HEK293 (cell line): ENCODE results near the gene SLC39A3.

Experiments
- BCL11B ChIP-seq: fragments of 450-650 bp; formaldehyde crosslinking; IDR thresholded peaks from 2 replicates; pipeline ENCODE4 v1.5.1; 2016; ENCODE audit warnings: low read depth, missing biosample characterization, missing genetic modification characterization
- GLI2 ChIP-seq: fragments of 450-650 bp; formaldehyde crosslinking; IDR thresholded peaks from 2 replicates; pipeline ENCODE4; 2017; ENCODE audit warnings: missing biosample characterization, missing genetic modification characterization, low read depth, borderline replicate concordance
- KLF8 ChIP-seq: fragments of 450-650 bp; formaldehyde crosslinking; IDR thresholded peaks from 2 replicates; pipeline ENCODE4 v1.5.1; 2016; ENCODE audit warnings: missing biosample characterization, missing genetic modification characterization
- KLF9 ChIP-seq: fragments of 450-650 bp; formaldehyde crosslinking; IDR thresholded peaks from 2 replicates; pipeline ENCODE4 v1.5.1; 2016; ENCODE audit warnings: missing biosample characterization, missing genetic modification characterization, low read depth
- REPIN1 ChIP-seq: fragments of 450-650 bp; formaldehyde crosslinking; IDR thresholded peaks from 2 replicates; pipeline ENCODE4 v1.5.1; 2017; ENCODE audit warnings: missing biosample characterization, missing genetic modification characterization, low read depth
- SCRT2 ChIP-seq: fragments of 450-650 bp; formaldehyde crosslinking; IDR thresholded peaks from 2 replicates; pipeline ENCODE4 v1.5.1; 2016; ENCODE audit warnings: missing biosample characterization, missing genetic modification characterization
- ZBTB11 ChIP-seq: fragments of 450-650 bp; formaldehyde crosslinking; conservative IDR thresholded peaks from 2 replicates; pipeline ENCODE4 v1.5.1; 2016; ENCODE audit warnings: low read depth, missing biosample characterization, missing genetic modification characterization
- ZBTB17 ChIP-seq: fragments of 450-650 bp; formaldehyde crosslinking; IDR thresholded peaks from 2 replicates; pipeline ENCODE4 v1.5.1; 2016; ENCODE audit warnings: missing biosample characterization, missing genetic modification characterization
- ZIC2 ChIP-seq: fragments of 450-650 bp; formaldehyde crosslinking; IDR thresholded peaks from 2 replicates; pipeline ENCODE4 v1.5.1; 2016; ENCODE audit warnings: missing biosample characterization, missing genetic modification characterization
- ZNF138 ChIP-seq: fragments of 450-650 bp; formaldehyde crosslinking; IDR thresholded peaks from 2 replicates; pipeline ENCODE4 v1.5.1; 2016; ENCODE audit warnings: missing biosample characterization, missing genetic modification characterization, borderline replicate concordance
- ZNF140 ChIP-seq: fragments of 450-650 bp; formaldehyde crosslinking; IDR thresholded peaks from 2 replicates; pipeline ENCODE4 v1.5.1; 2016; ENCODE audit warnings: missing biosample characterization, missing genetic modification characterization
- ZNF148 ChIP-seq: fragments of 450-650 bp; formaldehyde crosslinking; IDR thresholded peaks from 2 replicates; pipeline ENCODE4 v1.5.0; 2017; ENCODE audit warnings: missing biosample characterization, missing genetic modification characterization, borderline replicate concordance
- ZNF169 ChIP-seq: fragments of 450-650 bp; formaldehyde crosslinking; IDR thresholded peaks from 2 replicates; pipeline ENCODE4 v1.5.1; 2016; ENCODE audit warnings: missing biosample characterization, missing genetic modification characterization
- ZNF184 ChIP-seq: fragments of 450-650 bp; IDR thresholded peaks from 2 replicates; pipeline ENCODE4 v1.5.1; 2018; ENCODE audit warnings: missing biosample characterization, mild to moderate bottlenecking, missing genetic modification characterization
- ZNF292 ChIP-seq: fragments of 450-650 bp; formaldehyde crosslinking; IDR thresholded peaks from 2 replicates; pipeline ENCODE4 v1.5.1; 2016; ENCODE audit warnings: low read depth, missing biosample characterization, missing genetic modification characterization, borderline replicate concordance
- ZNF350 ChIP-seq: fragments of 450-650 bp; formaldehyde crosslinking; IDR thresholded peaks from 2 replicates; pipeline ENCODE4 v1.5.0; 2017; ENCODE audit warnings: missing biosample characterization, mild to moderate bottlenecking, missing genetic modification characterization
- ZNF416 ChIP-seq: fragments of 450-650 bp; formaldehyde crosslinking; IDR thresholded peaks from 2 replicates; pipeline ENCODE4 v1.5.1; 2016; ENCODE audit warnings: missing biosample characterization, missing genetic modification characterization
- ZNF530 ChIP-seq: fragments of 450-650 bp; formaldehyde crosslinking; IDR thresholded peaks from 2 replicates; pipeline ENCODE4 v1.5.1; 2016; ENCODE audit warnings: low read depth, missing biosample characterization, missing genetic modification characterization
- ZNF548 ChIP-seq: fragments of 450-650 bp; formaldehyde crosslinking; IDR thresholded peaks from 2 replicates; pipeline ENCODE4 v1.5.1; 2016; ENCODE audit warnings: missing biosample characterization, missing genetic modification characterization
- ZNF549 ChIP-seq: fragments of 450-650 bp; IDR thresholded peaks from 2 replicates; pipeline ENCODE4 v1.5.1; 2018; ENCODE audit warnings: missing biosample characterization, missing genetic modification characterization, mild to moderate bottlenecking, inconsistent platforms, moderate library complexity
- ZNF580 ChIP-seq: fragments of 450-650 bp; formaldehyde crosslinking; IDR thresholded peaks from 2 replicates; pipeline ENCODE4 v1.5.1; 2016; ENCODE audit warnings: missing biosample characterization, missing genetic modification characterization
- ZNF596 ChIP-seq: fragments of 450-650 bp; IDR thresholded peaks from 2 replicates; pipeline ENCODE4 v1.5.0; 2018; ENCODE audit warnings: missing biosample characterization, mild to moderate bottlenecking, missing genetic modification characterization, moderate library complexity
- ZNF629 ChIP-seq: fragments of 450-650 bp; formaldehyde crosslinking; IDR thresholded peaks from 2 replicates; pipeline ENCODE4 v1.5.1; 2017; ENCODE audit warnings: missing biosample characterization, missing genetic modification characterization
- ZNF707 ChIP-seq: fragments of 450-650 bp; formaldehyde crosslinking; IDR thresholded peaks from 2 replicates; pipeline ENCODE4 v1.5.1; 2016; ENCODE audit warnings: missing biosample characterization, missing genetic modification characterization
- ZNF747 ChIP-seq: fragments of 450-650 bp; formaldehyde crosslinking; IDR thresholded peaks from 2 replicates; pipeline ENCODE4 v1.5.1; 2016; ENCODE audit warnings: missing biosample characterization, missing genetic modification characterization
- ZNF777 ChIP-seq: fragments of 450-650 bp; formaldehyde crosslinking; IDR thresholded peaks from 2 replicates; pipeline ENCODE4 v1.5.1; 2017; ENCODE audit warnings: missing biosample characterization, missing genetic modification characterization, borderline replicate concordance
- ZNF785 ChIP-seq: fragments of 450-650 bp; formaldehyde crosslinking; IDR thresholded peaks from 2 replicates; pipeline ENCODE4 v1.5.1; 2016; ENCODE audit warnings: missing biosample characterization, missing genetic modification characterization
- ZNF791 ChIP-seq: fragments of 450-650 bp; formaldehyde crosslinking; IDR thresholded peaks from 2 replicates; pipeline ENCODE4 v1.5.1; 2016; ENCODE audit warnings: missing biosample characterization, missing genetic modification characterization
- ZNF830 ChIP-seq: fragments of 450-650 bp; IDR thresholded peaks from 2 replicates; pipeline ENCODE4 v1.5.0; 2018; ENCODE audit warnings: missing biosample characterization, missing genetic modification characterization, low read depth, mild to moderate bottlenecking, moderate library complexity
- ZSCAN4 ChIP-seq: fragments of 450-650 bp; formaldehyde crosslinking; IDR thresholded peaks from 2 replicates; pipeline ENCODE4 v1.5.1; 2017; ENCODE audit warnings: missing biosample characterization, missing genetic modification characterization
- TF ChIP-seq, protein P1 (sequence below): fragments of 450-650 bp; formaldehyde crosslinking; IDR thresholded peaks from 2 replicates; pipeline ENCODE4 v1.5.1; 2016; ENCODE audit warnings: missing biosample characterization, missing genetic modification characterization

SLC39A3 gene

DNA sequence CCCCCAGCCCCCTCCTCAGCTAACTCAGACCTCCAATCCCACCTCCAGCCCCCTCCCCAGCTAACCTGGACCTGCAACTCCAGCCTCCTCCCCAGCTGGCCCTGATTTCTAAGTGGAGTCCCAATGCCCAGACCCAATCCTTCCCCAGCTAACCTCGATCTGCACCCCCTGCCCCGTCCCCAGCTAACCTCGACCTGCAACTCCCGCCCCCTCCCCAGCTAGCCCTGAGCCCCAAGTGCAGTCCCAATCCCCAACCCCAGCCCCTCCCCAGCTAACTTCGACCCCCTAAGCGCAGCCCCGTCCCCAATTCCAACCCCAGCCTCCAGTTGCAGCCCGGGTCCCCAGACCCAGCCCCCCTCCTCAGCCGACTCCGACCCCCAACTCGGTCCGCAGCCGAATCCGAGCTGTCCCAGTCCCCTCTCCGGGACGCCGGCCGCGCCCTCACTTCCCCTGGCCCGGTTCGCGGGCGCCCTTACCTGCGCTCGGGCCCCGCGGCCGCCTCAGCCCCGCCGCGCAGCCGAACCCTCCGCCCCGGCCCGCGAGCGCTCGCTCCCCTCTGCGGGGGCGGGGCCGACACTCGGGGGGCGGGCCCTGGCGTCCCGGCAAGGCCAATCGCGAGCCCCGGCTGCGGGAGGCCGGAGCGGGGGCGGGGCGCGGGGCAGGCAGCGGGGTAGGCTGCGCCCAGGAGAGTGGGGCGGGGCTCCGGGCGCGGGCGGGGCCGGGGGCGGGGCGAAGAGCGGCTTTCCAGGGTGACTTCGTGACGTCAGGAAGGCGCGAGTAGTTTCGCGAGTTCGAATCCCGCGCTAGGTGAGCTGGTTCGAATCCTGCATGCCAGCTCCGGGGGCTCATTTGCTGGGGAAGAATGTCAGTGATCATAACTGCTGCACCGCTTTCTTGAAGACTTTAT is 37.4 kb downstream of the SLC39A3 start, which contains the start of gene GNG7 (continued):
- no peak for TF ChIP-seq ZNF148 (tag by site-specific recombination)
- TF ChIP-seq ZNF169: no peak
- TF ChIP-seq ZNF138 (tag by site-specific recombination): no peak
- TF ChIP-seq ZNF140: no peak
- no peak for TF ChIP-seq ZNF530 (tag by site-specific recombination)
- no peak for TF ChIP-seq REPIN1 (tag by site-specific recombination)
- no peak for TF ChIP-seq GLI2
- TF ChIP-seq ZNF785 (tag by site-specific recombination): no peak
- TF ChIP-seq ZIC2: no peak
- TF ChIP-seq ZNF830 (tag by site-specific recombination): no peak
- peak; percentile 35; the same call in 1 of the 2 replicates for TF ChIP-seq KLF9 (tag by site-specific recombination)
- no peak for TF ChIP-seq ZBTB17 (tag by site-specific recombination)
- TF ChIP-seq ZSCAN4 (tag by site-specific recombination): no peak
- no peak for TF ChIP-seq ZNF548 (tag by site-specific recombination)
- no peak for TF ChIP-seq ZNF549 (tag by site-specific recombination)
- TF ChIP-seq ZNF350: no peak
- TF ChIP-seq SCRT2 (tag by site-specific recombination): no peak
- TF ChIP-seq ZNF292 (tag by site-specific recombination): no peak
- TF ChIP-seq KLF8 (tag by site-specific recombination): no peak
- TF ChIP-seq ZNF707 (tag by site-specific recombination): no peak
- no peak for TF ChIP-seq ZNF747 (tag by site-specific recombination)
- TF ChIP-seq ZNF580: peak; percentile 98
- TF ChIP-seq ZNF596: no peak
- TF ChIP-seq ZNF416: no peak
- TF ChIP-seq ZNF629 (tag by site-specific recombination): peak; percentile 99
- TF ChIP-seq ZNF777 (tag by site-specific recombination): no peak
- no peak for TF ChIP-seq ZBTB11 (tag by site-specific recombination)
- TF ChIP-seq, protein P1, sequence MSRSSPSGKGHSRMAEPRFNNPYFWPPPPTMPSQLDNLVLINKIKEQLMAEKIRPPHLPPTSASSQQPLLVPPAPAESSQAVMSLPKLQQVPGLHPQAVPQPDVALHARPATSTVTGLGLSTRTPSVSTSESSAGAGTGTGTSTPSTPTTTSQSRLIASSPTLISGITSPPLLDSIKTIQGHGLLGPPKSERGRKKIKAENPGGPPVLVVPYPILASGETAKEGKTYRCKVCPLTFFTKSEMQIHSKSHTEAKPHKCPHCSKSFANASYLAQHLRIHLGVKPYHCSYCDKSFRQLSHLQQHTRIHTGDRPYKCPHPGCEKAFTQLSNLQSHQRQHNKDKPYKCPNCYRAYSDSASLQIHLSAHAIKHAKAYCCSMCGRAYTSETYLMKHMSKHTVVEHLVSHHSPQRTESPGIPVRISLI: no peak
- no peak for TF ChIP-seq ZNF791 (tag by site-specific recombination)
- TF ChIP-seq ZNF184 (tag by site-specific recombination): no peak
- no peak for TF ChIP-seq BCL11B (tag by site-specific recombination)
